Stimulated activated CD8-positive, alpha-beta memory T cell treated with anti-CD3 and anti-CD28 coated beads, Interleukin-4, amount 100 ng/mL, for 1 hour (primary cell): ENCODE measurements around the gene GAP43.

Experiments used
- DNase-seq, 2 donors: peaks; one replicate each; pipeline ENCODE4 v3.0.0-alpha.2; 2020; ENCODE audit warnings: low read depth in 2 of 2, low spot score in 1 of 2

Gene GAP43

GRCh38 chr3:115660646-115661337, 37.5 kb downstream of the GAP43 start:
- DNase-seq, result no peak

GRCh38 chr3:115662356-115662755, 39.0 kb downstream of the GAP43 start:
- DNase-seq, result no peak

- DNase-seq, result no peak
Measured at GRCh38 chr3:115663414-115663813, 40.1 kb downstream of the GAP43 start.

GRCh38 chr3:115666081-115666480, 42.8 kb downstream of the GAP43 start:
- DNase-seq, result no peak

- DNase-seq, result no peak
Measured at GRCh38 chr3:115666920-115667737, 43.8 kb downstream of the GAP43 start.

- DNase-seq, result no peak
Measured at GRCh38 chr3:115667738-115668065, 44.4 kb downstream of the GAP43 start.

GRCh38 chr3:115670911-115671310, 47.6 kb downstream of the GAP43 start:
- no peak for DNase-seq

GRCh38 chr3:115671761-115672455, 48.6 kb downstream of the GAP43 start:
- no peak for DNase-seq

GRCh38 chr3:115673881-115674280, 50.6 kb downstream of the GAP43 start:
- DNase-seq, result no peak

- DNase-seq, result no peak
Measured at GRCh38 chr3:115676336-115676735, 53.0 kb downstream of the GAP43 start.

GRCh38 chr3:115680803-115681345, 57.6 kb downstream of the GAP43 start:
- no peak for DNase-seq

GRCh38 chr3:115681736-115682135, 58.4 kb downstream of the GAP43 start:
- DNase-seq, result no peak

GRCh38 chr3:115683305-115683704, 60.0 kb downstream of the GAP43 start:
- no peak for DNase-seq

- no peak for DNase-seq
Measured at GRCh38 chr3:115683773-115684172, 60.5 kb downstream of the GAP43 start.

GRCh38 chr3:115685097-115685496, 61.8 kb downstream of the GAP43 start:
- no peak for DNase-seq

- DNase-seq, result no peak
Measured at GRCh38 chr3:115687721-115688120, 64.4 kb downstream of the GAP43 start.

- DNase-seq, result no peak
Measured at GRCh38 chr3:115688418-115688817, 65.1 kb downstream of the GAP43 start.

GRCh38 chr3:115689928-115690327, 66.6 kb downstream of the GAP43 start:
- no peak for DNase-seq

GRCh38 chr3:115691964-115692363, 68.7 kb downstream of the GAP43 start:
- no peak for DNase-seq

- peak; percentile 16 to 29 for DNase-seq
Measured at GRCh38 chr3:115692887-115693524, 69.7 kb downstream of the GAP43 start.

GRCh38 chr3:115693868-115694267, 70.6 kb downstream of the GAP43 start:
- no peak for DNase-seq
